HG03060 (cell line): ENCODE results near the gene SPOCK1.
"Not testable (repeated sequence)": the region's sequence is repeated elsewhere in the genome, so short reads cannot be mapped to it uniquely, and the experiment has no call there.

ENCODE experiments used
- ATAC-seq: cut with Tn5 transposase; IDR thresholded peaks from one replicate; pipeline ENCODE4 v1.9.1; 2021; ENCODE audit warnings: low read depth, moderate number of reproducible peaks; ENCODE audit not compliant: unreplicated experiment

SPOCK1 gene

DNA sequence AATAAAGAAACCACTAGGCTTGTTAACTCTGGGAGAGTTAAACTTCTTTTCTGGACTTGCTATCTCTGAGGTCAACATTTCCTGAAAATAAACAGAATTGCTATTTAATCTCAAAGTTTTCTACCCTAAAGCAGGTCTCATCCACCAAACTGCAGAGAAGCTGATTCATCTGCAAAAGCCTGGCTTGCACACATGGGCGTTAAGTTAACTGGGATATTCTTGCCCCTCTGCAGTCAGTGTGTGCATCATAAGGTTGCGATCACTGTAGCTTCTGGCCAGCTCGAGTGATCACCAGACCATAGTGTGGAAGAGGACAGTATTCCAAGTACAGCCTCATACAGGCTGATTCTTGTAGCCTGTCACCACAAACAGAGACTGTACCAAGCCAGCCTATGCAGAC is 99.2 kb downstream of the SPOCK1 start:
- no peak for ATAC-seq

DNA sequence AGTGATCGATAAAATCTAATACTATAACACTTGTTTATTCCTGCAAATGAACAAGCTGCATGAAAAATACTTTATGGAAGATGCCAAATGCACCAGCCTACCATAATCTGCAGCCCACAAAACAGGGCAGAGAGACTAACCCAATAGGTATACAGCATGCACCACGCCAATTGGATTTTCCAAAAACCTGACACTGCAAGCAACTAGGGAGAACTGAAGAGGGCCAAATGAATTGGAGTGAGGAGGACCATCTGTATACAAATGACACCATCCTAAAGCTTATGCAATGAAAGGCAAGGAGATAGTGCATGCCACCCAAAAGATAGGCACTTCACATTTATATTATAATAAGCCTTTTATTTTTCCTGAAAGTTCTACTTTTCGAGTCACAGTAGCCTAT is 100.4 kb downstream of the SPOCK1 start:
- ATAC-seq = no peak

- ATAC-seq = no peak
Observed at GRCh38 chr5:137398154-137398553, 101.0 kb downstream of the SPOCK1 start.

GRCh38 chr5:137395011-137395755 is 103.9 kb downstream of the SPOCK1 start:
- ATAC-seq = no peak

- no peak for ATAC-seq
Observed at GRCh38 chr5:137394380-137394779, 104.7 kb downstream of the SPOCK1 start.

GRCh38 chr5:137393196-137393993 is 105.7 kb downstream of the SPOCK1 start:
- ATAC-seq = no peak

- no peak for ATAC-seq
Observed at GRCh38 chr5:137392261-137392660, 106.9 kb downstream of the SPOCK1 start.

DNA sequence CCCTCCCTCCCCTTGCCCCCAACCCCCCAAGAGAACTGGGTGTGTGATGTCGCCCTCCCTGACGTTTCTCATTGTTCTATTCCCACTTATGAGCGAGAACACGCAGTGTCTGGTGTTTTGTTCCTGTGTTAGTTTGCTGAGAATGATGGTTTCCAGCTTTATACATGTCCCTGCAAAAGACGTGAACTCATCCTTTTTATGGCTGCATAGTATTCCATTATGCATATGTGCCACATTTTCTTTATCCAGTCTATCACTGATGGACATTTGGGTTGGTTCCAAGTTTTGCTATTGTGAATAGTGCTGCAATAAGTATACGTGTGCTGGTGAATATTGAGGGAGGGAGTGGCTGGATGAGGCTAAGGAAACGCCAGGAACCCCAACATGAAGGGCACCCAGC is 108.1 kb downstream of the SPOCK1 start:
- ATAC-seq = not testable (repeated sequence)

DNA sequence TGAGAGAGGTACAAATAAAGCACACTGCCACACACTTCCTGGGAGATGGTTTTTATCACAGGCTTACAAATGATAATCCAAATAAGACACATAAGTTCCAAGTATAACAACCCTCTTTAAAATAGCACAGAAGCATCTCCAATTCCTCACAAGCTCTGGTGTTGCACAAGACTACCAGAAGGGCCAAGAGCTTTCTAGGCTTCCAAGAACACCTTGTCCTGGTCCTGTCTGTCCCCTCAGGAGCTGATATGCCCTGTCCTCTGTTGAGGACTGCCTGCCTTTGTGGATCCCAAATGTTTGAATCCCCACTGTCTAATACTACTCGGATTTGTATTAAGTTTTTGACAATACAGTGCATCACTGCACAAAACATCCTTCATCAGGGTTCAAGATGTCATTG is 110.1 kb downstream of the SPOCK1 start:
- ATAC-seq = no peak

GRCh38 chr5:137385064-137385463 is 114.1 kb downstream of the SPOCK1 start:
- no peak for ATAC-seq

- ATAC-seq = no peak
Observed at GRCh38 chr5:137383909-137384308, 115.2 kb downstream of the SPOCK1 start.

DNA sequence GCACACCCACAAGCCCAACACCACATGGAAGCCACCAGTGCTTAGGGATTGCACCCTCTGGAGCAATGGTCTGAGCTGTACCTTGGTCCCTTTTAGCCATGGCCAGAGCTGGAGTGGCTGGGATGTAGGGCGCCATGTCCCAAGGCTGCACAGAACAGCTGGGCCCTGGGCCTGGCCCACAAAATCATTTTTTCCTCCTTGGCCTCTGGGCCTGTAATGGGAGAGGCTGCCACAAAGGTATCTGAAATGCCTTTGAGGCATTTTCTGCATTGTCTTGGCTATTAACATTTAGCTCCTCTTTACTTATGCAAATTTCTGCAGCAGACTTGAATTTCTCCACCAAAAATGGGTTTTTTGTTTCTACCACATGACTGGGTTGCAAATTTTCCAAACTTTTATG is 117.6 kb downstream of the SPOCK1 start:
- no peak for ATAC-seq

DNA sequence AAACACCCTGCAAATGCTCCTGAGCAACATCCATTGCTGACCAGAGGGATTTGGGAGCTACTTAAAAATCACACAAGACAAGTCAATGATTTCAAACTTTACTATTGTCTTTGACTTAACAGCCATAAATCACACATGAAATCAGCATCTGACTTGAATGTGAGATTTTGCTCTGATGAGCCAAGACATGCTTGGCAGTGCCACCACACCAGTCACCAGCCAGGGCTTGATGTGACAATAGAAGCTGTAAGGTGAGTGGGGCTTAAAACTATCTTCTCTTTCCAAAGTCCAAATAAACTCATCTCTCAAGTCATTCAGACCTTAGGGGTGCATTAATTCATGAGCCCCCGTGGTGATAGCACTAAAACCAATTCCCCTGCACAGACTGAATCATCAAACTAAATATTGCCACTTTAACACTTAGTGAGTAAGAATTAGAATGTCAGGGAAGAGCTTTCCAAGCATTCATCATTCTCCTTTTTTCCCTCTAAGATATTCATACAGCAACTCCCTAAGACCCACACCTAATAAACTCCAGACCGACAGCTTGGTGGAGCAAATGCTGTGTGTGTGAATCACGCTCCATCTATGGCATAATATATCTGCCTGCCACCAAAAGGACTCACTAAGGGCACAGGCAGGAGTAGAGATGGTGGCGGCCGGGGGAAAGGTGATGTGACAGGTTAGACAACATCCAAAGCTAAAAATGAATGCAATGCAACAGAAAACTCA is 119.4 kb downstream of the SPOCK1 start:
- no peak for ATAC-seq

GRCh38 chr5:137375741-137376526 is 123.2 kb downstream of the SPOCK1 start:
- no peak for ATAC-seq

- ATAC-seq = no peak
Observed at GRCh38 chr5:137374110-137374714, 124.9 kb downstream of the SPOCK1 start.

- ATAC-seq = no peak
Observed at GRCh38 chr5:137372773-137373160, 126.4 kb downstream of the SPOCK1 start.

GRCh38 chr5:137372016-137372772 is 126.9 kb downstream of the SPOCK1 start:
- no peak for ATAC-seq

- ATAC-seq = no peak
Observed at GRCh38 chr5:137370096-137371071, 128.7 kb downstream of the SPOCK1 start.
